COLO829 (cell line): ENCODE data around the gene ANKRD11.
A peak's percentile ranks its signal among the peaks of the same experiment; 100 is the strongest.

Experiments
- DNase-seq: peaks from one replicate; pipeline ENCODE4 v3.0.0; 2012; ENCODE audit warnings: low spot score

Gene ANKRD11

DNA sequence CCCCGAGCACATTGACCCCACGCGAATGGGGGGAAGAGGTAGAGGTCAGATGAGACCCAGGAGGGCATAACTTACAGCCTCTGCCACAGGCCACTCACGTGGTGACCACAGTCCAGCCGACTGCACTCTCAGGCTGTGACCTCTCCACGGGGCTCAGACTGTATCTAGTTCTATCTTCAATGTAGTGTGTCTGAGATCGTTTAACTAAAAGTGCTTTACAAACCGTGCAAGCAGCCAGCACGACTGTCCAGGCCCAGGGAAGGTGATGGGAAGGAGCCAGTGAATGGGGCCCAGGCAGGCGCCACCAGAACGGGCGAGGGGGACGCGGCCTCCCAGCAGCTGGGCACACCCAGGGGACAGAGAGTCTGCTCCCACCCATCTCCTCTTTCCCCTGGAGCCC lies 108.6 kb downstream of the ANKRD11 start:
- DNase-seq, result no peak

DNA sequence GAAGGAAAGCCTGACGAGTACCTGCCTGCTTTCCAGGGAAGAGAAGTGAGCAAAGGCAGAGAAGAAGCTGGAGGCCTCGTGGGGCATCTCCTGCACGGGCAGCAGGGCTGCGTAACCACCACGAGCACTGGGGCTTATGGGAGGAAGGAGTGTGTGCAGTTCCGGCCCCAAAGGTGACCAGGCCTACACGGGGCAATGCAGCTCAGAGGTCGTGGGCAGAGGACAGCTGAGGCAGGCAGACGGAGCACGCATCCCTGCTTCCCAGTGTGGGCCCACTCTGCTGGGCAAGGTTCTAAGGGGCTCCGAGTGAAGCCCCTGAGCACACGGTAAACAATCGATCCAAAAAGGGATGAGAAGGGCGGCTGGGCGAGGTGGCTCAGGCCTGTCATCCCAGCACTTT lies 109.7 kb downstream of the ANKRD11 start:
- DNase-seq, result no peak

DNA sequence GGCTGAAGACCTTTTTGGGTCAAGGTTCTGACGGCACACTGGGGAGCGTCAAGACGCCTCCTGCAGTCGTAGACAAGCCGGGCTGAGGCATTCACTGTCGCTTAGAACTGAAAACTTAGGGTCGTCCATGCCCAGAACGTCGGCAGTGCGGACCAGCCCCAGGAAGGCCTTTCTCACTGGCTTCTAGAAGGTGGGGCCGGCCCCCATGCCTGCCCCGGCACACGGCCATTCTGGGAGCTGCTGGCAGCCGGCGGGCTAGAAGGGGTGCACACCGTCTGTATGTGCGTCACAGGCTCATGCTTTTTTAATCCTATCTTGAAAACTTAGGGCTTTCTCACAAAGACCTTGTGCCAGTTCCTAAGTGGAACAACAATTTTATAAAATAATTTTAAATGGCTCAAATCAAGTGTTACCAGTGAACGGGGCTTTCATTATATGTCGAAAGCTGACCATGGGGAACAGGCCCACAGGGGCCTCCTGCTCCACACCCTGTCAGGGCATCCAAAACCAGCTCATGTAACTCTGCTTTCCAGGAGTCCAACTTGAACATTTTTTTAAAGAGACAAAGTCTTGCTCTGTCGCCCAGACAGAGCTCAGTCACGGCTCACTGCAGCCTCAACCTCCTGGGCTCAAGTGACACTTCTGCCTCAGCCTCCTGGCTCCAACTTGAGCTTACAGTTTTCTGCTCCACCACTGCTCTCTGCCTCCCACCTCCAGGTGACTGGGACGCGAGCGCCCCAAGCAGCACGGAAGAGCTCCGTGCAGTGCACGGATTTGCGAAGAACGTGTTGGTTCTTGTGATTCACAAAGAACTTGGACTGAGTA lies 111.2 kb downstream of the ANKRD11 start:
- DNase-seq, result no peak

DNA sequence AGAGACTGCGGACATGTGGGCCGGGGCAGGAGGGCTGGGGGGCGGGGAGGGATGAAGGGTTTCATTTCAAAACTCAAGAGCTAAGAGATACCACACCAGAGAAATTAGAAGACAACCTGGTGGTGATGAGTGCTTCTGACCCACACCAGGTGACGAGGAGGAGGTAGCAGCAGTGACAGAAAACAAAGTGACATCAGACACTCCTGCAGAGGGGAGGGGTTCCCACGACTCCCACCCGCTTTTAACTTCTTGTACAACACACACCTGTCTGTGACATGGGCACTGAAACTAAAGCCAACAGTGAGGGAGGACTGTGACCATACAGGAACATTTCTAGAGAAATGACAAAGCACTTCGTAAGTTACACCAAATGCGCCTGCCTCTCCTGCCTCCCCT lies 112.9 kb downstream of the ANKRD11 start:
- DNase-seq, result no peak

DNA sequence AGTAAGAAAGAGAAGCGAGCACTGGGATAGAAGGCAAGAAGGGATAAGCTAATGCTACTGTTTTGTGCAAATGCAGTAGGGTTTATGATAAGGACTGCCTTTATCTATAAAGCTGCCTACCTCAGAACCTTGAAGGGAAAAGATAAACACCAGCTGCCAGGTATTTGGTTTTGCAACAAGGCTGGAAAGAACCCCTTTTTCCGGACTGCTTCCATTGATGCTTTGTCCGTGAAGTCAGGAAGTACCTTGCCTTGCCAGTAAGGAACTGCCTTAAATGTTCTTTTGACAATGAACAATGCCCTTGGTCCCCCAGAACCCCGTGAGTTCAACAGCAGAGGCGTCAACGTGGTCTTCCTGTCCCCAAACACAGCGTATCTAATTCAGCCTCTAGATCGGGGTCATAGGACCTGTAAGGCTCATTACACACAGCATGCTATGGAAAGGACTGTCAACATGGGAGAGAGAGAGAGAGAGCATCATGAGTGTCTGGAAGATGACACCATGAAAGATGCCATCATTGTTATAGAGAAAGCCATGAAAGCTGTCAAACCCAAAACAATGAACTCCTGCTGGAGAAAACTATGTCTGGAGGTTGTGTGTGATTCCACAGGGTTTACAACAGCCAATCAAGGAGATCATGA lies 113.4 kb downstream of the ANKRD11 start:
- DNase-seq, result no peak

DNA sequence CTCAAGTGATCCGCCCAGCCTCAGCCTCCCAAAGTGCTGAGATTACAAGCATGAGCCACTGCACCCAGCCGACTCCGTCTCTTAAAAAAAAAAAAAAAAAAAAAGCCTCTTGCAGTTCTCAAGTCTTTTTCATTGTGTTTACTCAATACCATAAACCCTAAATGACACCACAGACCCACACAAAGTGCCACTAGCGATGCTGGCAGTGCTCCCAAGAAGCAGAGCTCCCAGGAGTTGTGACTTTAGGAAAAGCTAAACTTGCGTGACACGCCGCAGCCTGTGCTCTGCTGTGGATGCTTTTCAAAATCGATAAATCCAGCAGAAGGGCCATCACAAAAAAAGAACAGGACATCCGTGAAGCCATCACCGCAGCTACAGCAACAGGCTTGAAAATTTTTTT lies 114.7 kb downstream of the ANKRD11 start:
- DNase-seq, result no peak

DNA sequence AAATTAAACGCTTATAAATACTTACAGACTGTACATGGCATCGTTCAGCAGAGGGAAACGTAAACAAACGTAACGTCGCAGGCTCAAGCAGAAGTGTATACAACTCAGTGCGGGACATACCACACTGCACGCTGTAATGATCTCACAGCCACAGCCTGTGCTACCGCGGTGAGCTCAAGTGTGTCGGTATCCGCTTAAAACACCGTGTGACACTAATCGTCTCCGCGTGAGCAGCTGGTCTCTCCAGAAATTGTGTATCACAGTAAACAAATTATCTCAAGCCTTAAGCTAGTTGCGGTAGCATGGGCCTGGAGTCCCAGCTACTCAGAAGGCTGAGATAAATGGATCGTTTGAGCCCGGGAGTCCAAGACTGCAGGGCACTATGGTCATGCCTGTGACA lies 115.3 kb downstream of the ANKRD11 start:
- no peak for DNase-seq

DNA sequence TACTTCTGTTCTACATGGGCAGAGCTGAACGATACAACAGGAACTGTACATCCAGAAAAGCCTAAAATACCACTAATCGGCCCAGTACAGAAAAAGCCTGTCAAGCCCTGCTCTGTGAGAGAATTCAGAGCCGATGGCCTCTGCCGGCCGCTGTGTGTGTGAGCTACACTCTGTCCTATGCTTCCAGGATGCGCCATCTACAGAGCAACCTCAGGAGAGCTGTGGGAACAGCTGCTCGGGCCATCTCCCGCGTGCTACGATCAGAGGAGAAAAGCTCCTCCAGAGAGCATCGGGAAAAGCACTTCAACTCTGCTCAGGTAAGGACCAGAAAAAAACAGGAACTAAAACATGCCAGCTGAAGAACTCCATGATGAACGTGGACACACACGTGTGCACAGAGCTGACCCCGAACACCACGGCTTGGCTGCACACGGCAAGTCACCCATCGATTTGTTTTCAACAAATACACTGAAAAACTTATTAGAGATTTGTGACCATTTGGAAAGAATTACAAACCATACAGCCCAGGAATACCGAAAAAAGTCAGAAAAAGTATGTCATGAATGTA lies 115.9 kb downstream of the ANKRD11 start:
- no peak for DNase-seq

DNA sequence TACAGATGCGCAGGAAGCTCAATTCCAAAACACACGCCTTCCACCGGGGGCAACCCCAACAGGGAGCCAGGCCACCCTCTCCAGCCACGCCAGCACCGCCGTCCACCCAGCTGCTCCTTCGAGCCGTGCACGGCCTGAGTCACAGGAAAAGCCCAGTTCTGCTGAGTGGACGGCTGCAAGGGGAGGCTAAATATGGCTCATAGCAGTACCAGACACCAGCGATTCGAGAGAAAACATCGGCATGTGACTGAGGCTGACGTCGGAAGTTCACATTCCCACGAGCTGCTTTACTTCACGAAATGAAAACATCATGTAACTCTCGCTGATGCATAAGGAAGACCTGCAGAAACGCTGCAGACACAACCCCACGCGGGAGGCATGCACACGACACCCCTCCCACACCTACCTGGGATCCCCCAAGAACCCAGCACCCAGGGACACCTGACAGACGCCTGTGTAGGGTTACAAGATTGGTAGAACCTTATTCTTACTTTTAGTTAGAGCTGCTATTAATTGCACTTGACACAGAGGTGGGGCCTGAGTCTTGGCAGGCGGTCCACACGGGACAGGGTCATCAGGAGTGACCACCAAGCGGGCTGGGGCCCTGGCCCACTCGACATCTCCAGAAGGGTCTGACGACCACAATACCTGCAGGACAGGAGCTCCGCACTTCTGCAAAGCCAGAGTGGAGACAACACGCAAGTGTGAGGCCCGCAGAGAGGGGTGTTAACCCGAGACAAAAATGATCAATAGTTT lies 116.8 kb downstream of the ANKRD11 start:
- DNase-seq, result peak; percentile 6

DNA sequence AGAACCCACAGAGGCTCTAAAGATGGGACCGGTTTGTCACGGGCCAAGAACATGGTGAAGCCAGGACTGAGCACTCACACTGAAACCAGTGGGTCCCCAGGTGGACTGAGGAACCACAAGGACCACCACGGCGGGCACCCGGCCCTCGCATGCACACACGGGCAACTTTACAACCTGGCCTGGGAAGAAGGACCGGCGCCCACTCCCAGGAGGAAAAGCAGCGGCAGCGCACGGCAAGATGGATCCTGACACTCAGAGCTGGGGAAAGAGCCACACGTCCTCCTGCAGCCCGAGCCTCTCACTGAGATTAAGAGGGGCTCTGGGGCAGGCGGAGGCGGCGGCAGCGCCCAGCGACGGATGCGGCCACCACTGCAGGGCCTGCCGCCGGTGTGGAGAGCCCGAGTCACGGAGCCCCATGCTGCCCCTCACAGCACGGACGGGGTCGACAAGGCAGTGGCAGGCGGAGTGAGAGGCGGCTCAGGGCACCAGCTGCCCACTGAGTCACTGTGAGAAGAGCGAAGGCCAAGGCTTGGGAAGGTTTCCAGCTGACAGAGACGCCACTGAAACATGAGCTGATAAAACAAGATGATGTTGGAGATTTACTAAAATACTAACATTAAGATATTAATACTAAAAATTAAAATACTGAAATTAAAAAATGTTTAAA lies 118.3 kb downstream of the ANKRD11 start:
- DNase-seq, result no peak

DNA sequence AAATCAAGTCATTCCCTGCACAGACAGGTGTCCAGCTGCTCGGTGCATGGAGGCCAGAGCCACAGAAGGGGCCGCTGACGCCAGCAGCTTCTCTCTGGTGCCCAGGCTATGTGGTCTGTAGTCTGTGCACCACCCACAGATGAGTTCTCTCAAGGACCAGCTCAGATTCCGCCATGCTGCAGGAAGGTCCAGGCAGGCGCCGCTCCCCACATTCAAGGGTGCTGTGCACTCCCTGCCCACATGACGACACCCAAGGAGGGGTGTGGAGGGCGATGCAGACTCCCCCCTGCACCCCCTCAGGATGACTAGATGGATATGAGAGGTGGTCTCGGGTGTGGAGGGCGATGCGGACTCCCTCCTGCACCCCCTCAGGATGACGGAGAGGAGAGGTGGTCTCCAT lies 119.0 kb downstream of the ANKRD11 start:
- DNase-seq, result no peak

DNA sequence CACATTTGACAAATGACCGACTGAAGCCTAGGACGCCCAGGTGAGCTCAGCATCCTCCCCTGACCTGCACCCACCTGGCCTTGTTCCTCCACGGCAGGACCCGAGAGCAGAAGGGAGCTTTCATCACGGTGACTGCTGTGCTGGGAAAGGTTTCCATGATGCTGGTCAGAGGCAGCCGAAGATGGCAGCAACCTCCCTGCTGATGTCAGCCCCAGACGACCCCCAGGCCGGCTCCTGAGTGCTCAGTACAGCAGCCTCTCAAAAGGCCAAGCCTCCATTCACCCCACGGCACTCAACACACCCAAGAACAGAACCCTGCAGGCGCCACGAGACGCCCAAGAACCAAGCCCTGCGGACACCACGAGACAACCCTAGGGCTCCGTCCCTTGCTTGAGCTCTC lies 119.8 kb downstream of the ANKRD11 start:
- no peak for DNase-seq

DNA sequence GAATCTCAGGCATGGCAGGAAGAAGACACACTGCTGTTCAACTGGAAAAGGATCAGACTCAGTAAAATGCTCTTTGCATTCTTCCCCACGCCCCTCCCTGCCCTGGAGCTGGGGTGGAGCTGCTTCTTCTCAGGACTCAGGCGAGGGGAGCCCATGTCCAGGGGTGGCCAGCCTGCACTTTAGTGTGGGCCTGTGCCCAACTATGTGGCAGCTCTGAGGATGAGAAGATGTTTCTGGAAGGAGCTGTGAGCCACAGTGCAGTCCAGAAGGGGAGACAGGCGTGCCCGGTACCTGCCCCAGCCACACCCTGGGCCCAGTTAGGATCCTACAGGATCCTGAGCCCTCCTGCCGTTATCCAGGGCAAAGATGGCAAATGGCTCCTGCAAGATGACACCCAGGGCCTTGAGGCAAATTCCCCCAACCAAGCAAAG lies 120.3 kb downstream of the ANKRD11 start:
- DNase-seq, result no peak

DNA sequence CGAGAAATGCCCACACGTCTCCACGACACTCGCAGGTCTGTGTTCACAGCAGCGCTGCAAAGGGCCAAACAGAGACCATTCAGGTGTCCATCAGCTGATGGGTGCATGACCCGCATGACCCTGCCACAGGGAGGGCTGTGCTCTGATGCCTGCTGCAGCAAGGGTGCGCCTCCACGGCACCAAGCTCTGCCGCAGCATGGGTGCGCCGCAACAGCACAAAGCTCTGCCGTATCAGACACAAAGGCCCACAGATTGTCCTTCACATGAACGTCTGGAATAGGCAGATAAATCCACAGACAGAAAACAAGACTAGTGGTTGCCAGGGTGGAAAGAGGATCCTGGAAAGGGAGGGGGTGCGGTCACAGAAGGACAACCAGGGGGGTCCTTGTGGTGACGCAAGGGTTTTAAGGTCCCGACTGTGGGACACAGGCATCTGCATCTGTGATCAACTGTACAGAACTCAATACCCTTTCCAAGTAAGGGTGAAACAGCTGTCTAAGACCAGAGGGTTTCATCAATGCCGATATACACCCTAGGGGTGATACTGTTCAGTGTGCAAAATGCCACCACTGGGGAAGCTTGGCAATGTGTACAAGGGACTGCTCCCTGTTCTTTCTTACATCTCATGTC lies 121.0 kb downstream of the ANKRD11 start:
- DNase-seq, result no peak

DNA sequence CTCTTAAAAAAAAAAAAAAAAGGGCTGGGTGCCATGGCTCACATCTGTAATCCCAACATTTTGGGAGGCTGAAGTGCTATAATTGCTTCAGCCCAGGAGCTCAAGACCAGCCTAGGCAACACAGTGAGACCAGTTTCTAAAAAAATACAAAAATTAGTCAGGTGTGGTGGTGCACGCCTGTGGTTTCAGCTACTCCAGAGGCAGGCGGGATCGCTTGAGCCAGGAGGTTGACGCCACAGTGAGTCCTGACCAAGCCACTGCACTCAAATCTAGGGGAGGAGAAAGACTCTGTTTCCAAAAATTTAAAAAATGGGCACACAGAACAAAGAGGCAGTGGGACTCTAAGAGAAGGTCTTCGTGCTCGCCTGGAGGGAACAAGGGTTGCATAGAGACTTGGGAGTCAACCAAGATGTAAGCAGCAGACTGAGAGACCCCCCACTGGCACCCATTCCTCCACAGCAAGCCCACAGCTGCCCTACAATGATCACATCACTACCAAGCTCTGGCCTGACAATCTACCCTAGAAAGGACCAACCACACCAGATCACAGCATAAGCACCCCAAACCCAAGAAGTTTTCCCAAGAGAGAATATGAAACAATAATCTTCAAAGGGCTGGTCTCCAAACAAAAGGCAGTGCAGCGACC lies 121.6 kb downstream of the ANKRD11 start:
- DNase-seq, result no peak

DNA sequence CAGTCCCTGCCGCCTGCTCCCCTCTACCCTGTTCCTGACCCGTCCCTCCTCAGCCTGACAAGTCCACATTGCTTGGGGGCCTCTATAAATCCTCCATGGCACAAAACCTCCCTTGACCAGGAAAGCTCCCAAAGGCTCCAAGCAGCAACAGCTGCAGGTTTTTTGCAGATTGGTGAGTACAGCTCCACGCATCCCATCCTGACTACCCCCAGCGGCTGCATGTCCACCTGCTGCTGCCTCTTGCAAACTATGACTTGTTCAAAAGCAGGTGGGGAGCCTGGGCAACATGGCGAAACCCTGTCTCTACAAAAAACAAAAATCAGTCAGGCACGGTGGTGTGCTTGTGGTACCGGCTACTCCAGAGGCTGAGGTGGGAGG lies 122.8 kb downstream of the ANKRD11 start:
- no peak for DNase-seq

DNA sequence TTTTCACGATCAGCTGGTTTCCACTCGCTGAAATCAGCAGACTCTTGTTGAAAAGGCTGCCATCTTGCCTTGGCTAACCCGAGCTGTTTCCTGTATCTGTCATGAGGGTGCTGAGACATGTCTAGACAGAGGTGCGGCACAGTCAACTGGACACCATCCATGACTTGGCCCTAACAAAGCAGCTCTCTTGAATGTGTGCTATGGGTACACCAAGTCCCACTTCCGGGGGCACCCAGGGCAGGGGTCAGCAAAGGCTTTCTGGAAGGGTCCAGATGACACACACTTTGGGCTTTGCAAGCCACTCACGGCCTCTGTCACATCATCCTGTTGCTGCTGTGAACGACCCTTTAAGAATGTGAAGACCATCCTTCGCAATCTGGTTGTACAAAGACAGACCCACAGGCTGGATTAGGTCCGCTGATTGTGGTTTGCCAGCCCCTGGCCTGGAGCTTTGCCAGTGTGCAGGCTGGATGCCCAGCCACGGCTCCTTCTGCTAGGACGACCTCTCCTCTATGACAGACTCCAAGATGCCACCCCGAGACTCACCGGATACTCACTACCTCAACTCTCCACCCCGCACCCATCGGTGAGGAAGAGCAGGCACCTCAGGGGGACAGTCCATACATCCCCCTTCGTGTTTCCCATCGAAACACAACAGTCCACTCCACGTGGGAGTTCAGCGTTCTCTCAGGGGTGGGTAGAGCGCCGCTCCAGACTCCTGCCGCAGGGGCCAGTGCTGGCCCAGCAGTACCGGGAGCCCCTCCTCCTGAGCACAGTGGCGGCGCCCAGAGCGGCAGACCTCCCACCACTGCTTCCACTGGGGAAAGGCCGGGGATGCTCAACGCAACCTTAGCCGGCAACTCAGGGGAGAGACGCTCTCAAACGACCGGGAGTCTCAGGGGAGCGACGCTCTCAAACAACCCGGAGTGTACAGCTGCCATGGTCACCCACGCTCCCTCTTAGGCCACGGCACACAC lies 123.5 kb downstream of the ANKRD11 start:
- DNase-seq, result no peak

DNA sequence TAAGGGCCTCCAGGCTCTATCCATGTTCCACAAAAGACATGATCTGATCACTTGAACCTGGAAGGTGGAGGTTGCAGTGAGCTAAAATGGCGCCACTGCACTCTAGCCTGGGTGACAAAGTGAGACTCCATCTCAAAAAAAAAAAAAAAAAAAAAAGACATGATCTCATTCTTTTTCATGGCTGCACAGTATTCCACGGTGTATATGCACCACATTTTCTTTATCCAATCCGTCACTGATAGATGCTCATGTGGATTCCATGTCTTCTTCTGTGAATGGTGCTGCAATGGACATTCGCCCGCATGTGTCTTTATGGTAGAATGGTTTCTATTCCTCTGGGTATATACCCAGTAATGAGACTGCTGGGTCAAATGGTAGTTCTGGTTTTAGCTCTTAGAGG lies 124.4 kb downstream of the ANKRD11 start:
- no peak for DNase-seq

DNA sequence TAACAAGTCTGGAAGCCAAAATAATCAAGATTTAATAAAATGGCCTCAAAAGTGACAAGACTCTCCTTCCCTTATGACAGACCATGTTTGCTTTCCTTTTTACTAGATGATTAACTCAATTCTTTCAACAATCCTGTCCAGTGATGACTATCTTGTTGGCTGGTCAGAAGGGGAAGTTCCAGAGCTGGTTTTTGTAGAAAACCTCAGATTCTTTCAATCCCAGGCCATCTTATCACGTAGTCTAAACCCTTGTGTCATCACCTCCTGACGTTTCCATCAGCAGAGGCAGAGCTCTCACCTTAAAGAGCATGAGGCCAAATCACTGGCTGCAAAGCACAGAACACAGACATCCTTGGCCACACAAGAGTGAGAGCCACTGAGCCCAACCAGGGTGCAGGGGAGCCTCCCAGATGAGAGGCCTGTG lies 125.3 kb downstream of the ANKRD11 start:
- DNase-seq, result no peak

DNA sequence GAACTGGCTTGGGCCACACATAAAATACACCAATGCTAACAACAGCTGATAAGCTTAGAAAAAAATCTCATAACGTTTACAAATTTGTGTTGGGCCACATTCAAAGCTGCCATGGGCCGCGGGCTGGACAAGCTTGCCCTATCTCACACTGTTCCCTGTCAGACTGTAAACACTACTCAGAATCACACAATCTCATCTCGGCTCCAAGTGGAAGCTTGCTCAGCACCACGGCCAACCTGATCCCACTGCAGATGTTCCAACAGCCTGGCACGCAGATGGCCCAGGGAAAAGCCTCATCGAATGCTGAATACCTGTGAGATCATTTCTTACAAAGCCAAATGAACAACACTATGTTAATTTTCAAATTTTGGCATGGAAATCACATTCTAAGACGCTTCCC lies 125.8 kb downstream of the ANKRD11 start:
- DNase-seq, result no peak
